ENCODE data around the gene COL4A1.

The COL4A1 gene

GRCh38 chr13:110099922-110100321, 207.0 kb downstream of the COL4A1 start:
- DNase-seq = no peak

Data from CD4-positive, alpha-beta T cell treated with Interleukin-6 for 4 hours (primary cell).